GM21529 (cell line): ENCODE results near the gene SPTBN2.

Experiments
- ATAC-seq: cut with Tn5 transposase; IDR thresholded peaks from one replicate; pipeline ENCODE4 v1.9.1; 2021; ENCODE audit not compliant: unreplicated experiment

Gene SPTBN2

DNA sequence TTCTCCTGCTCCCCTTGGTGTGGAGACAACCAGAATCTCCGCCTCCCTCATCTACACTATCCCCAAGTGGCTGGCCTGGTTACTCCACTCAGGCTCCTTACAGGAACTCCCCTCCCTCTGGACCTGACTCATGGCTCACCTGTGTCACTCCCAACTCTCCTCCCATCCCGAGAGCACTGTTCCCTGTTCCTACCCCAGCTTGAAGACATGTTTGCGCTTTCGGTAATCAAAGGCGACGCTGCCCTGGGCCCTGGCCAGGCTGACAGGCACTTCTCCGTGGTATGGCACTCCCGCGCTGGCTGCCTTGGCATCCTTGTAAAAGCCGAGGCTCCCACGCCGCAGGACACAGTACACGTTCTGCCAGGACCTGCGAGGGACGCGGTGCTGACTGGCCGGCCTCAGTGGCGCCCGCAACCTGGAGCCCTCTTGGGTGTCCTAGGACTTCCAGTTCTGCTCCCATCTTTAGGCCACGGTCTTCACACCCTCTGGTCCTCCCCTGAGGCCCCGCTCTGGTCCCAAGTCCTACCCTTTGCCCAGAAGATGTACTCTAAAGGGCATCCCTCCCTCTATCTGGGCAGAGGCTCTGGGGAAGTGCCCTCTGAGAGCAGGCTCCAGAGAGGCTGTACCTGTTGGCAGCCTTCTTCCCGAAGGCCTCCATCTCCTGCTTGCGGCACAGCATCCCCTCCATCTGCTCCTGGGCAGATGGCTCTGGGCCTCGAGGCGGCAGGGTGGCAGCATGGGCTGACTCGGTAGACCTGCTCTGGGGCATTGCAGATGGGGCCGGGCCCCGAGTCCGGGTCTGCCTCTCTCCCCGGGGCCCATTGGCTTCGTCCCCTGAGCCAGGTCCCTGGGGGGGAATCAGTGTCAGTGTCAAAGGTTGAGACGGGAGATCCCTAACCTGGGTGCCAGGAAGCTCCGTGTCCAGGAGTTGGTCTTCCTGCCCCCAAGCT lies 41.9 kb downstream of the SPTBN2 start:
- ATAC-seq, result no peak

DNA sequence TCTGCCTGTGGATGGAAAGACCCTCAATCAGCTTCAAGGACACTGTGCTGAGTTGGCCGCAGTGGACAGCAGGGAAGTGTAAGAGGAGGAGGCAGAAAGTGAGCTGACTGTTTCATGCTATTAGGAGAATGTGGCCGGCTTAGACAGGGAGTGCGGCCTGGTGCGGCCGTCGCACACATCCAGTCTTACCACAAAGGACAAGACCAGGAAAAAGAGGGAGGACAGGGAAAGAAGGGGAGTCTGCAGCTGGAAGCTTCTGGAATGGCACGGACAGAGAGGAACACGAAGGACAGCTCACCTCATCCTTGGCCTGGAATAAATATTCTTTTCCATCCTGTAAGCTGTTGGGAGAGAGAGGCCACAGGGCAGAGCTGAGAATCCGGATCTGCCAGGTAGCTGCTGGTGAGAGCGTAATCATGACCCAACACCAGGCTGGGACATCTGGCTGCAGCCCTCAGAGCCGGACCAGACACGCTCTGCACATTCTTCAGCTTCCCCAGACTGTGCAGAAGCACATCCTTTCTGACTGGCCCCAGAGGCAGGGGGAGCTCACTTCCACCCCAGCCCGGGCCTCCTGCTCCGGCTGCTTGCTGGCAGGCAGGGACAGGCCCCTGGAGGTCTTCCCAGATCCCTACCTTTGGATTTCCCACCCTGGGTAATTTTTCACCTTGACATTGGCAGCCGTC lies 42.8 kb downstream of the SPTBN2 start:
- no peak for ATAC-seq

DNA sequence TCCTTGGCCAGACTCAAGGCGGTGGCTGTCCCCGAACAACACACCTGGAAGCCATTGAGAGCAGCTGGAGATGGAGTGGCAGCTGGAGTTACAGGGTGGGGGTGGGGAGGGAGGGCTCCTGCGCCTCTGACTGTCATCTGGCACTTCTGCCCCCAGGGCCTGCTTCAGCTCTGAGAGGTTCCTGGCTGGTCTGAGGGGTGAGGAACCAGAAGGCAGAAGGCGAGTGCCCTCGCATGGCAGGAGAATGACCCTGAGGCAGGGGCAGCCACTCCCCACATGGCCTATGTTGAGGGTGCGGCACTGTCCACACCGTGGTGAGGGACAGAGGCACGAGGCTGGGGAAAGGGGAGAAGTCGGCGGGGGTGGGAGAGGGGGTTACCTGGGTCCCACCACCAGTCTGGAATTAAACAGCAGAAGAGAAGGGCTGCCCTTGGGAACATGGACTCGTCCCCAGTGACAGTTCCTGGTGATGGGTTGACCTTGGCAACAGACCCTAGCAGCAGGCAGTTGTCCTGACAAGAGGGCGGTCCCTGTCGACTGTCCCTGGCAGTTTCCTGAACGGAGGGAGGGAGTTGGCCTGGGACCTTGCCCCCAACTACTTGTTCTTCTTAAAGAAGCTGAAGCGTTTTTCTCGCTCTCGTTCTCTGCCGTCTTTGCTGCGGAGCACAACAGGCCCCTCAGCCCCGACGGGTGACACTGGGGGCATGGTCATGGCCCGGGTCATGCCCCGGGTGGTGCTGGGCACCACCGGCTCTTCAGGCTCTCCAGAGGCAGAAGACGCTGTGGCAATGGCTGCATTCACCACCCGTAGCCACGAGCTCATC lies 43.5 kb downstream of the SPTBN2 start:
- no peak for ATAC-seq

- ATAC-seq, result no peak
Observed at GRCh38 chr11:66684635-66685034, 44.4 kb downstream of the SPTBN2 start.

DNA sequence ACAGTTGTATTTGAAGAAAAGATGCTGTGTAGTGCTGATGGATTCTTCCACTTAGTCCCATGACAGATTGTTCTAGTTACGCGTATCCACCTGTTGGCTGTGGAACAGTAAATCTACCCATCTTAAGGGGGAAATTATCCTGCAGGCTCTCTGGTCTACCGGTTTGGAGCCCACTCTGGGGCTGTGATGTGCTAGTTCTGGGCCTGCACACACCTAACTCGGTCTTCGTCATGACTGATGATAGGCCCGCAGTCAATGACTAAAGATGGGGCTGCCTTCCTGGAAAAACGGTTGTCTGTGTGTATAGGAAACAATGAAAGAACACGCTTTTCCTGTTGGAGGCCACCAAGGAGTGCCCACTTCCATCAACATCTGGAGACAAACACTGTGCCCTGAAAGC lies 45.1 kb downstream of the SPTBN2 start:
- ATAC-seq, result no peak

DNA sequence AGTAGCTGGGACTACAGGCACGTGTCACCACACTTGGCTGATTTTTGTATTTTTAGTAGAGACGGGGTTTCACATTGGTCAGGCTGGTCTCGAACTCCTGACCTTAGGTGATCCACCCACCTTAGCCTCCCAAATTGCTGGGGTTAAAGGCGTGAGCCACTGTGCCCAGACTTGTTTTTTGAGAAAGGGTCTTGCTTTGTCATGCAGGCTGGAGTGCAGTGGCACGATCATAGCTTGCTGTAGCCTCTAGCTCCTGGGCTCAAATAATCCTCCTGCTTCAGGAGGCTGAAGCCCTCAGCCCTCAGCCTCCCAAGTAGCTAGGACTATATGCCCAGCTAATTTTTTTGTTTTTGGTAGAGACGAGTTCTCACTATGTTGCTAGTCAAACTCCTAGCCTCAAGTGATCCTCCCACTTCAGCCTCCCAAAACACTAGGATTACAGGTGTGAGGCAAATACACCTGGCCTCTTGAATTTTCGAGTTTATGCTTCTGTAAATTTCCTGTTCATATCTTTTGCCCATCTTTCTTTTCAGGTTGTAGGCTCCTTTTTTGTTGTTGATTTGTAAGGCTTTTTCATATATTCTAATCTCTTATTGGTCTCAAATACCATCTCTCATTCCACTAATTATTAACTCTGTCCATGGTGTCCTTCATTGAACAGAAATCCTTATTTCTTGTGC lies 47.9 kb downstream of the SPTBN2 start:
- no peak for ATAC-seq

DNA sequence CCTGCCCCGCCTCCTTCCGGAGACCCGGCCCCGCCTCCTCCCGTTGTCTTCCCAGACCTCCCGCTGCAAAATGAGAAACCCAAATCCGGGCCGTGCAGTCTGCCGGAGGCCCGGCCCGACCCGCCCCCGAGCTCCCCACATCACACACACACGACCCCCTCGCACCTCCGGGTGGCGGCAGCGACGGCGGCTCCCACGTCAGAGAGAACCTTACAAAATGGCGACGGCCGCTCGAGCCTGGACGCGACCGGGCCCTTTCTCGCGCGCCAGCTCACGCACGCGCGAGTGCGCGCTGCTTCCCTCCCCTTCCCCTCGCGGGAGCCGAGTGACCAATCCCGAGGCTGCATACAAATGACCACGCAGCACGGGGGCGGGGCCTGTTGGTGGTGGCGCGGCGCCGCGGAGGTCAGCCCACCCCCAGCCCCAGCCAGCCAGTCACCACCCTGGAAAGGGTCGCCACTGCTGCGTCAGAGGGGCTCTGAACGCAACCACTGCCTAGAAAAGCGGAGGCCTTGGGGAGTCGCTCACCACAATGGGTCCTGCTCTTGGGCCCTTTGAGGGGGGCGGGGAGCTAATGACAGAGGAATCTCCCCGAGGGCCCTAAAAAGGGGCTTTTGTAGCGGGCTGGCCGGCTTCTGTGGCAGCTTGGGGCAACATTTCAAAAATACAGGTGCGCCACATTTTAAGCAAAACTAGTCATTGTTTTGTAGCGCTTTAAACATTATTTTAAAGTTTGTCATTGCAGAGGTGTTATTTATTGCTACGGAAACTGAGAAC lies 51.2 kb downstream of the SPTBN2 start, which contains the start of gene RBM4B:
Gene RBM4B, minus strand, starts transcription at position 289 of the 777 bp plus-strand sequence. CDS start 808 bp downstream, outside the sequence.
- ATAC-seq, result peak; percentile 86

GRCh38 chr11:66676931-66677598 lies 52.0 kb downstream of the SPTBN2 start:
- no peak for ATAC-seq

DNA sequence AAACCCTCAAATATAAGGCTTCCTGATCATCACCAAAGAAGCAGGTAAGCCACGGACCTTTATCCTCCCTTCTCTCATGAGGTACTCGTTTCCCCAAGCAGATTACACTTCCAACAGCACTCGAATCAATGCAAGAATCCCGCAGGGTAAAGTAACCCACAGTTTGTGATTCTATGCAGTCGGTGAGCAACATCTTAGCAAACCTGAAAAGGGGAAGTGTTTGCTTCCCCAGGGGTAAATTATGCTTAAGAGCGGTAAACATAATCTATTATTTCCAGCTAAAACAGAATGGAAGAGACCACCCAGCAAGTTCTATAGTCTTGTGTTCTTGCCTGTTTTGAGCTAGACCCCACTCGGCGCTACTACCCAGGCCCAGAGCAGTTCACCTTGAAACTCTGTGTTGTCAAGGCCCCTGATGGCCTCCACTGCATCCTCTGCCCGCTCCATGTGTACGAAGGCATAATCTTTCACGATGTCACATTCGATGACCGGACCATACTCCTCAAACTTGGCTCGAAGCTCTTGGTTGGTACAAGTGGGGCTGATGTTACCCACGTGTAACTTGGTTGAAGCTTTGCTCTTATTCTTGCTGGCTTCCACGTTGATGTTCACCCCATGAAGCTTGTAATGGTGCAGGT lies 52.6 kb downstream of the SPTBN2 start:
- no peak for ATAC-seq

- no peak for ATAC-seq
Observed at GRCh38 chr11:66674964-66675602, 53.9 kb downstream of the SPTBN2 start.

DNA sequence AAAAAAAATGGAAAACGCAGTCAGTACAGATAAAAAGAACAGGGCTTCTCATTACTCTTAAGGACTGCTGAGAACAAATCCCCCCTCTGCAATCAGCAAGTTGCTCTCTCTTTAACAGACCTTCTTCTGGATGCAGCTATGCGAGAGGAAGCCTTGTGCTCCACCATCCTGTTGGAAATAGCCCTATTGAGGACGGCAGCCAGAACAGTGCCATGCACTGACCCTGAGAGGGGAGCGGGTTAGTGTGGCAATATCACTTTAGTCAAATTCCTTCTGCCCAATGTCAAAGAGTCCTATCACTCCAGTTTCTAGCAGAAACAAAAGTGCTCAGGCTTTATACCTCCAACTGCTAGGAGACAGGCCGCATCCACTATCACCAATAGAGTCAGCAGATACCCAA lies 58.2 kb downstream of the SPTBN2 start:
- ATAC-seq, result no peak

DNA sequence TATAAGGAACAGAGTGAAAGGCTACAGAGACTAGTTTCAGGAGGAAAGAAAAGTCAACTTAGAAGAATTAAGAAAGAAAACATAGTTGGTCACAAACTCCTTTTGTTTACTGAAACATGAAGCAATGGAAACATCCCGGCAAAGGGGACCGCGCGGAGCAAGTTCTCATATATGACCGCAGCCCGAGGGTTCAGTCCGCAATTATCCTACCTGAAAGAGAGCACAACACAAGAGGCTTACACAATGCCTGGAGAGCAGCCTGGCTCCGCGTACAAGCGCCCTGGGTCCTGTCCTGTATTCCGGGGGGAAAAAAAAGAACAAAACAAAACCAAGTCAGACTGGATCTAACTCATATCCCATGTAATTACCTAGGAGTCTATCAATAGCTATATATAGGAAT lies 63.6 kb downstream of the SPTBN2 start:
- ATAC-seq, result no peak

DNA sequence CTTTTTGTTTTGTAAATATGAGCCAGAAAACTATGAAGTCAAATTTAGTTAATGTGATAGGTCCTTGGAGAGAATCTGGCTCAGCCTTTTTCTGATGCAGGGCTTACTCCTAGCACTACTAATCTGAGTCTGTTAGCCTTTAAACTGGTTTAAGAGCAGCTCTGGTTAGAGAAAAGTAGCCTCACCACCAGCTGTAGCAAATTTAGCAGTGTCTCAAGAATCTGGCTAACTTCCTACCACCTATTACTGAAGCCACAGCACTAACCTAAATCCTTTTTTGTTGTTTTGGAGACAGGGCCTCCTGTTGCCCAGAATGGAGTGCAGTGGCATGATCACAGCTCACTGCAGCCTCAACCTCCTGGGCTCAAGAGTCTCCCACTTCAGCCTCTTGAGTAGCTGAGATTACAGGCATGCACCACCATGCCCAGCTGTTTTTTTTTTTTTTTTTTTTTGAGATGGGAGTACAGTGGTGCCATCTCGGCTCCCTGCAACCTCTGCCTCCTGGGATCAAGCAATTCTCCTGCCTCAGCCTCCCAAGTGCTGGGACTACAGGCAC lies 65.2 kb downstream of the SPTBN2 start:
- ATAC-seq, result no peak

GRCh38 chr11:66659763-66660162 lies 69.3 kb downstream of the SPTBN2 start:
- no peak for ATAC-seq

DNA sequence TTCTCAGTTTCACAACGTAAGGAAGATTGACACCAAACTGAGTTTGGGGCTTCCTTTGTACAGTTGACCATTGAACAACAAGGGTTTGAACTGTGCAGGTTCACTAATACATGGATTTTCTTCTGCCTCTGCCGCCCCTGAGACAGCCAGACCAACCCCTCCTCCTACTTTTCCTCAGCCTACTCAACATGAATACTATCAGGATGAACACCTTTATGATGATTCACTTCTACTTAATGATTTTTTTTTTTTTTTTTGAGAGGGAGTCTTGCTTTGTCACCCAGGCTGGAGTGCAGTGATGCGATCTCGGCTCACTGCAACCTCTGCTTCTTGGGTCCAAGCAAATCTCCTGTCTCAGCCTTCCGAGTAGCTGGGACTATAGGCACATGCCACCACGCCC lies 75.9 kb downstream of the SPTBN2 start:
- no peak for ATAC-seq

- ATAC-seq, result no peak
Observed at GRCh38 chr11:66652651-66653050, 76.4 kb downstream of the SPTBN2 start.

DNA sequence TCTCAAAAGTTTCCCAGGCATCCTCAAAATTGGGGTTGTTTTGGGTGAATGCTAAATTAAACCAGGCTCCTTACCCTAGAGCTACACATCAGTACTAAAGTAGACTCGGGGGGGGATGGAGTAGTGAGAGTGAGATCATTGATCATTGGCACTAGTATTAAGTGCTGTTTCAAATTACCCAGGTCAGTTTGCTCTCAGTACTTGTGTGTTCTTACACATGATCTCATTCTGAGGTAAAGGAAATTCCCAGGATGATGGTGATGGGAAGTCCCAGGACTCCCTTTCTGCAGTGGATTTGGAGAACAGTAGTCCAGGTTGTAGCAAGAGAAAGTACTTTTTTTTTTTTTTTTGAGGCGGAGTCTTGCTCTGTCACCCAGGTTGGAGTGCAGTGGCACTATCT lies 78.0 kb downstream of the SPTBN2 start:
- ATAC-seq, result no peak

GRCh38 chr11:66649903-66650302 lies 79.1 kb downstream of the SPTBN2 start:
- no peak for ATAC-seq
